Neural progenitor cell (in vitro differentiated cells): Measurements from ENCODE around the gene HINT1. TPM values are rescaled to one million over a fixed set of nuclear protein-coding genes. Genes with fewer than 3 reads are reported as not detected.

Experiments used
- DNase-seq: peaks from one replicate; pipeline ENCODE4 v3.0.0-alpha.2; 2016; ENCODE audit warnings: low spot score
- H2AFZ ChIP-seq: fragments of 200-600 bp; sonication (generic); replicated peaks from 2 replicates; pipeline ENCODE4 v1.6.1; 2016; ENCODE audit warnings: antibody characterized with exemption
- H3F3A ChIP-seq: fragments of 200-600 bp; sonication (generic); 2 replicates; pipeline ENCODE4 v1.6.1; 2016; ENCODE audit warnings: antibody characterized with exemption, low read depth
- H3K27ac ChIP-seq: fragments of 200-600 bp; sonication (generic); 2 replicates; pipeline ENCODE4 v1.5.1; 2016; ENCODE audit warnings: mild to moderate bottlenecking
- H3K27me3 ChIP-seq: fragments of 200-600 bp; sonication (generic); 2 replicates; pipeline ENCODE4 v1.6.1; 2016; ENCODE audit warnings: mild to moderate bottlenecking, moderate library complexity
- H3K36me3 ChIP-seq: fragments of 200-600 bp; sonication (generic); 2 replicates; pipeline ENCODE4 v1.5.1; 2016
- H3K4me1 ChIP-seq: fragments of 200-600 bp; sonication (generic); 2 replicates; pipeline ENCODE4 v1.6.1; 2016; ENCODE audit warnings: mixed run types
- H3K4me2 ChIP-seq: fragments of 200-600 bp; sonication (generic); 2 replicates; pipeline ENCODE4 v1.6.1; 2016
- H3K4me3 ChIP-seq: fragments of 200-600 bp; sonication (generic); 2 replicates; pipeline ENCODE4 v1.5.1; 2016
- H3K79me2 ChIP-seq: fragments of 200-600 bp; sonication (generic); 2 replicates; pipeline ENCODE4 v1.6.1; 2016; ENCODE audit warnings: low read depth
- H3K9ac ChIP-seq: fragments of 200-600 bp; sonication (generic); 2 replicates; pipeline ENCODE4 v1.6.1; 2016
- H3K9me3 ChIP-seq: fragments of 200-600 bp; sonication (generic); 2 replicates; pipeline ENCODE4 v1.5.1; 2016; ENCODE audit warnings: low read depth
- H4K20me1 ChIP-seq: fragments of 200-600 bp; sonication (generic); 2 replicates; pipeline ENCODE4 v1.6.1; 2016; ENCODE audit warnings: low read depth
- H3K27ac Mint-ChIP-seq: 3 replicates; pipeline ENCODE4 v1.8.0; 2021; ENCODE audit warnings: mixed read lengths
- H3K27me3 Mint-ChIP-seq: 2 replicates; pipeline ENCODE4 v1.8.0; 2022; ENCODE audit warnings: low read depth, mild to moderate bottlenecking, inconsistent platforms, moderate library complexity, mixed read lengths; ENCODE audit not compliant: insufficient read depth
- H3K36me3 Mint-ChIP-seq: 3 replicates; pipeline ENCODE4 v1.8.0; 2021; ENCODE audit warnings: mixed read lengths
- H3K4me1 Mint-ChIP-seq: 3 replicates; pipeline ENCODE4 v1.8.0; 2021; ENCODE audit warnings: mixed read lengths
- H3K4me3 Mint-ChIP-seq: 3 replicates; pipeline ENCODE4 v1.8.0; 2021; ENCODE audit warnings: mild to moderate bottlenecking, moderate library complexity, mixed read lengths
- H3K9me3 Mint-ChIP-seq: 3 replicates; pipeline ENCODE4 v1.8.0; 2020; ENCODE audit warnings: mixed read lengths
- CTCF ChIP-seq: fragments of 200-600 bp; sonication (generic); IDR thresholded peaks from 2 replicates; pipeline ENCODE4 v1.5.1; 2017; ENCODE audit warnings: antibody characterized with exemption, mild to moderate bottlenecking
- EZH2 ChIP-seq: fragments of 200-600 bp; sonication (generic); IDR thresholded peaks from 2 replicates; pipeline ENCODE4 v1.6.1; 2017; ENCODE audit warnings: antibody characterized with exemption, mild to moderate bottlenecking, moderate library complexity
- EZH2phosphoT487 ChIP-seq: fragments of 200-600 bp; sonication (generic); IDR thresholded peaks from 2 replicates; pipeline ENCODE4 v1.6.1; 2017; ENCODE audit warnings: antibody characterized with exemption
- total RNA-seq: library from RNA; depleted of rRNA; stranded (reverse); fragments of >200 nt; gene quantifications from 2 replicates; pipeline ENCODE4 v1.2.3, GENCODE V29; 2015; ENCODE audit warnings: low replicate concordance

The HINT1 gene
- total RNA-seq, 1 donor from 2014 or later: 300 TPM

- peaks cover 3% of the 10 kb centered on the region for H3K36me3 ChIP-seq
- H3K27me3 Mint-ChIP-seq: no peaks in the 10 kb centered on the region
- no peak overlapping the region for H3K4me3 Mint-ChIP-seq
- H3K4me3 ChIP-seq: no peak overlapping the region
- H3K9me3 Mint-ChIP-seq: no peaks in the 10 kb centered on the region
- peaks cover 4% of the 10 kb centered on the region for H3K36me3 Mint-ChIP-seq
- no peak for DNase-seq
- H3K9ac ChIP-seq: no peak overlapping the region
- H3K4me1 Mint-ChIP-seq: no peaks in the 10 kb centered on the region
- no peaks in the 10 kb centered on the region for H3K79me2 ChIP-seq
- no peak overlapping the region for H2AFZ ChIP-seq
- no peak overlapping the region for H3K27ac Mint-ChIP-seq
- TF ChIP-seq EZH2 (no peak), EZH2phosphoT487 (no peak), CTCF (no peak)
- H3K27me3 ChIP-seq: no peaks in the 10 kb centered on the region
- H3K9me3 ChIP-seq: no peaks in the 10 kb centered on the region
- no peak overlapping the region for H3K4me2 ChIP-seq
- no peaks in the 10 kb centered on the region for H4K20me1 ChIP-seq
- H3F3A ChIP-seq: peaks cover 3% of the 10 kb centered on the region
- no peak overlapping the region for H3K27ac ChIP-seq
- no peaks in the 10 kb centered on the region for H3K4me1 ChIP-seq
Measured at GRCh38 chr5:131186561-131187256, 21.7 kb upstream of the HINT1 start.

GRCh38 chr5:131185523-131186104 lies 20.6 kb upstream of the HINT1 start:
- Mint-ChIP-seq H3K27me3 (no peaks in the 10 kb centered on the region), H3K4me1 (no peaks in the 10 kb centered on the region), H3K27ac (no peak overlapping the region), H3K9me3 (no peaks in the 10 kb centered on the region), H3K36me3 (peaks cover 4% of the 10 kb centered on the region), H3K4me3 (no peak overlapping the region)
- no peaks in the 10 kb centered on the region for H4K20me1 ChIP-seq
- no peak for DNase-seq
- no peaks in the 10 kb centered on the region for H3K36me3 ChIP-seq
- TF ChIP-seq CTCF (no peak), EZH2phosphoT487 (no peak), EZH2 (no peak)
- no peak overlapping the region for H3K9ac ChIP-seq
- H3K27ac ChIP-seq: no peak overlapping the region
- H3K4me2 ChIP-seq: no peak overlapping the region
- no peaks in the 10 kb centered on the region for H3K4me1 ChIP-seq
- H3F3A ChIP-seq: peaks cover 3% of the 10 kb centered on the region
- no peak overlapping the region for H3K4me3 ChIP-seq
- no peaks in the 10 kb centered on the region for H3K27me3 ChIP-seq
- H3K79me2 ChIP-seq: no peaks in the 10 kb centered on the region
- no peaks in the 10 kb centered on the region for H3K9me3 ChIP-seq
- H2AFZ ChIP-seq: no peak overlapping the region

GRCh38 chr5:131182839-131183238 lies 17.8 kb upstream of the HINT1 start:
- no peaks in the 10 kb centered on the region for H3K27me3 Mint-ChIP-seq

More at GRCh38 chr5:131182839-131183238, 17.8 kb upstream of the HINT1 start:
- Histone ChIP-seq H3K4me3 (no peak overlapping the region), H3K4me1 (no peaks in the 10 kb centered on the region), H3K9ac (no peak overlapping the region), H3K36me3 (no peaks in the 10 kb centered on the region), H3K9me3 (no peaks in the 10 kb centered on the region), H3K4me2 (no peak overlapping the region), H2AFZ (no peak overlapping the region), H3K27ac (no peak overlapping the region), H3K27me3 (no peaks in the 10 kb centered on the region), H4K20me1 (no peaks in the 10 kb centered on the region), H3K79me2 (no peaks in the 10 kb centered on the region), H3F3A (peaks cover 3% of the 10 kb centered on the region)
- Mint-ChIP-seq H3K9me3 (no peaks in the 10 kb centered on the region), H3K36me3 (no peaks in the 10 kb centered on the region), H3K4me1 (no peaks in the 10 kb centered on the region), H3K4me3 (no peak overlapping the region), H3K27ac (no peak overlapping the region)
- TF ChIP-seq CTCF (no peak), EZH2phosphoT487 (no peak), EZH2 (no peak)
- DNase-seq: no peak
